Liver (tissue), 3 donors: Measurements from ENCODE around the gene SLC7A5.

ENCODE experiments used
- GABPA ChIP-seq, 2 donors: IDR thresholded peaks in 1 of 2; conservative IDR thresholded peaks in 1 of 2; 2 replicates each; pipeline ENCODE4 v1.6.1; 2016; ENCODE audit warnings: antibody characterized with exemption in 2 of 2, mild to moderate bottlenecking in 1 of 2, moderate library complexity in 1 of 2
- RAD21 ChIP-seq, 2 donors: IDR thresholded peaks; 2 replicates each; pipeline ENCODE4 v1.6.1; 2016; ENCODE audit warnings: antibody characterized with exemption in 2 of 2, mild to moderate bottlenecking in 2 of 2
- SP1 ChIP-seq: IDR thresholded peaks from 2 replicates; pipeline ENCODE4 v1.6.1; 2018; ENCODE audit warnings: antibody characterized with exemption, mild to moderate bottlenecking
- TAF1 ChIP-seq: conservative IDR thresholded peaks from 2 replicates; pipeline ENCODE4 v1.6.1; 2016; ENCODE audit warnings: antibody characterized with exemption, mild to moderate bottlenecking
- TF ChIP-seq, protein P1 (sequence below): fragments of 150-350 bp; IDR thresholded peaks from 2 replicates; pipeline ENCODE4 v1.5.1; 2017; ENCODE audit warnings: improper control_type of control experiment, low read depth, low read length; ENCODE audit not compliant: missing input control
- TF ChIP-seq, protein P2 (sequence below): IDR thresholded peaks from 2 replicates; pipeline ENCODE4 v1.6.1; 2016; ENCODE audit warnings: antibody characterized with exemption, mild to moderate bottlenecking
- donor health status: healthy.
- donor health status: healthy.

DNA sequence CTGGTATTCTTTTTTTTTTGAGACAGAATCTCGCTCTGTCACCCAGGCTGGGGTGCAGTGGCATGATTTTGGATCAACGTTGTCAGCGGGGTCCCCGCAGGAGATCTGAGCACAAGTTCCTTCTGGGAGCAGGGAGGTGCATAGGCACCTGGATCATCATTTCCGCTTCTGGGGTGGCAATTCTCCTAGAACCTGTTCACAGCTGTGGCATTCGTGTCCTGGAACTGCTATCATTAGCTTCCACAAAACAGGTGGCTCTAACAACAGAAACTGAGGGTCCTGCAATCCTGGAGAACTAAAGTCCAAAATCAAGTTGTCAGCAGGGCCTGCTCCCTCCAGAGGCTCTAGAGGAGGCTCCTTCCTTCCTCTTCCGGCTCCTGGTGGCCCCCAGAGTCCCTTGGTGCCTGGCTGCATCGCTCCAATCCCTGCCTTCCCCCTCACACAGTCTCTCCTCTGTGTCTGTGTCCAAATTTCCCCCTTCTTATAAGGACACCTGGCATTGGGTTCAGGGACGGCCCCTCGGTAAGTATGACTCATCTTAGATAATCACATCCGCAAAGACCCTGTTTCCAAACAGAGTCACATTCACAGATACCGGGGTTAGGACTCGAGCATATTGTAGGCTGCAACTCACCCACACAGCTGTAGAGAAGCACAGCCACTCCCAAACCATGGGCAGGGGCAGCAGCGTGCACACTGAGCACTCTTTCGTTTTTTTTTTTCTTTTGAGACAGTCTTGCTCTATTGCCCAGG lies 60.0 kb downstream of the SLC7A5 start:
- TF ChIP-seq SP1 (no peak), GABPA (IDR thresholded peaks at IDR 0.05 in 1 of 2, conservative IDR thresholded peaks at IDR 0.05 in 1 of 2) (no peak), RAD21 (IDR thresholded peaks at IDR 0.05) (no peak), TAF1 (no peak)
- TF ChIP-seq, protein P1, sequence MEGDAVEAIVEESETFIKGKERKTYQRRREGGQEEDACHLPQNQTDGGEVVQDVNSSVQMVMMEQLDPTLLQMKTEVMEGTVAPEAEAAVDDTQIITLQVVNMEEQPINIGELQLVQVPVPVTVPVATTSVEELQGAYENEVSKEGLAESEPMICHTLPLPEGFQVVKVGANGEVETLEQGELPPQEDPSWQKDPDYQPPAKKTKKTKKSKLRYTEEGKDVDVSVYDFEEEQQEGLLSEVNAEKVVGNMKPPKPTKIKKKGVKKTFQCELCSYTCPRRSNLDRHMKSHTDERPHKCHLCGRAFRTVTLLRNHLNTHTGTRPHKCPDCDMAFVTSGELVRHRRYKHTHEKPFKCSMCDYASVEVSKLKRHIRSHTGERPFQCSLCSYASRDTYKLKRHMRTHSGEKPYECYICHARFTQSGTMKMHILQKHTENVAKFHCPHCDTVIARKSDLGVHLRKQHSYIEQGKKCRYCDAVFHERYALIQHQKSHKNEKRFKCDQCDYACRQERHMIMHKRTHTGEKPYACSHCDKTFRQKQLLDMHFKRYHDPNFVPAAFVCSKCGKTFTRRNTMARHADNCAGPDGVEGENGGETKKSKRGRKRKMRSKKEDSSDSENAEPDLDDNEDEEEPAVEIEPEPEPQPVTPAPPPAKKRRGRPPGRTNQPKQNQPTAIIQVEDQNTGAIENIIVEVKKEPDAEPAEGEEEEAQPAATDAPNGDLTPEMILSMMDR = no peak
- TF ChIP-seq, protein P2, sequence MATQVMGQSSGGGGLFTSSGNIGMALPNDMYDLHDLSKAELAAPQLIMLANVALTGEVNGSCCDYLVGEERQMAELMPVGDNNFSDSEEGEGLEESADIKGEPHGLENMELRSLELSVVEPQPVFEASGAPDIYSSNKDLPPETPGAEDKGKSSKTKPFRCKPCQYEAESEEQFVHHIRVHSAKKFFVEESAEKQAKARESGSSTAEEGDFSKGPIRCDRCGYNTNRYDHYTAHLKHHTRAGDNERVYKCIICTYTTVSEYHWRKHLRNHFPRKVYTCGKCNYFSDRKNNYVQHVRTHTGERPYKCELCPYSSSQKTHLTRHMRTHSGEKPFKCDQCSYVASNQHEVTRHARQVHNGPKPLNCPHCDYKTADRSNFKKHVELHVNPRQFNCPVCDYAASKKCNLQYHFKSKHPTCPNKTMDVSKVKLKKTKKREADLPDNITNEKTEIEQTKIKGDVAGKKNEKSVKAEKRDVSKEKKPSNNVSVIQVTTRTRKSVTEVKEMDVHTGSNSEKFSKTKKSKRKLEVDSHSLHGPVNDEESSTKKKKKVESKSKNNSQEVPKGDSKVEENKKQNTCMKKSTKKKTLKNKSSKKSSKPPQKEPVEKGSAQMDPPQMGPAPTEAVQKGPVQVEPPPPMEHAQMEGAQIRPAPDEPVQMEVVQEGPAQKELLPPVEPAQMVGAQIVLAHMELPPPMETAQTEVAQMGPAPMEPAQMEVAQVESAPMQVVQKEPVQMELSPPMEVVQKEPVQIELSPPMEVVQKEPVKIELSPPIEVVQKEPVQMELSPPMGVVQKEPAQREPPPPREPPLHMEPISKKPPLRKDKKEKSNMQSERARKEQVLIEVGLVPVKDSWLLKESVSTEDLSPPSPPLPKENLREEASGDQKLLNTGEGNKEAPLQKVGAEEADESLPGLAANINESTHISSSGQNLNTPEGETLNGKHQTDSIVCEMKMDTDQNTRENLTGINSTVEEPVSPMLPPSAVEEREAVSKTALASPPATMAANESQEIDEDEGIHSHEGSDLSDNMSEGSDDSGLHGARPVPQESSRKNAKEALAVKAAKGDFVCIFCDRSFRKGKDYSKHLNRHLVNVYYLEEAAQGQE = no peak
